22Rv1 (cell line): ENCODE measurements around the gene IGF1R.

Experiments used
- ZFX ChIP-seq: fragments of 450-650 bp; IDR thresholded peaks from 2 replicates; pipeline ENCODE4 v1.6.1; 2017; ENCODE audit warnings: antibody characterized with exemption, borderline replicate concordance
- TF ChIP-seq, protein P1 (sequence below): fragments of 450-650 bp; IDR thresholded peaks from 2 replicates; pipeline ENCODE4 v1.5.1; 2017; ENCODE audit warnings: mild to moderate bottlenecking

GRCh38 chr15:98651581-98652220, 3.4 kb downstream of the IGF1R start:
- TF ChIP-seq, protein P1, sequence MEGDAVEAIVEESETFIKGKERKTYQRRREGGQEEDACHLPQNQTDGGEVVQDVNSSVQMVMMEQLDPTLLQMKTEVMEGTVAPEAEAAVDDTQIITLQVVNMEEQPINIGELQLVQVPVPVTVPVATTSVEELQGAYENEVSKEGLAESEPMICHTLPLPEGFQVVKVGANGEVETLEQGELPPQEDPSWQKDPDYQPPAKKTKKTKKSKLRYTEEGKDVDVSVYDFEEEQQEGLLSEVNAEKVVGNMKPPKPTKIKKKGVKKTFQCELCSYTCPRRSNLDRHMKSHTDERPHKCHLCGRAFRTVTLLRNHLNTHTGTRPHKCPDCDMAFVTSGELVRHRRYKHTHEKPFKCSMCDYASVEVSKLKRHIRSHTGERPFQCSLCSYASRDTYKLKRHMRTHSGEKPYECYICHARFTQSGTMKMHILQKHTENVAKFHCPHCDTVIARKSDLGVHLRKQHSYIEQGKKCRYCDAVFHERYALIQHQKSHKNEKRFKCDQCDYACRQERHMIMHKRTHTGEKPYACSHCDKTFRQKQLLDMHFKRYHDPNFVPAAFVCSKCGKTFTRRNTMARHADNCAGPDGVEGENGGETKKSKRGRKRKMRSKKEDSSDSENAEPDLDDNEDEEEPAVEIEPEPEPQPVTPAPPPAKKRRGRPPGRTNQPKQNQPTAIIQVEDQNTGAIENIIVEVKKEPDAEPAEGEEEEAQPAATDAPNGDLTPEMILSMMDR, result no peak
- no peak for TF ChIP-seq ZFX
